DND-41 (cell line): ENCODE measurements around the gene DEPP1.

Experiments used
- EZH2 ChIP-seq: IDR thresholded peaks from 3 replicates; pipeline ENCODE4 v1.6.1; 2012; ENCODE audit warnings: borderline replicate concordance, low read depth, mild to moderate bottlenecking, moderate library complexity, low read length, inconsistent platforms; ENCODE audit not compliant: severe bottlenecking
- TF ChIP-seq, protein P1 (sequence below): IDR thresholded peaks from 2 replicates; pipeline ENCODE4 v1.5.1; 2012; ENCODE audit warnings: borderline replicate concordance, low read length, moderate library complexity, mild to moderate bottlenecking; ENCODE audit not compliant: poor library complexity, severe bottlenecking; ENCODE audit errors: extremely low read depth

DNA sequence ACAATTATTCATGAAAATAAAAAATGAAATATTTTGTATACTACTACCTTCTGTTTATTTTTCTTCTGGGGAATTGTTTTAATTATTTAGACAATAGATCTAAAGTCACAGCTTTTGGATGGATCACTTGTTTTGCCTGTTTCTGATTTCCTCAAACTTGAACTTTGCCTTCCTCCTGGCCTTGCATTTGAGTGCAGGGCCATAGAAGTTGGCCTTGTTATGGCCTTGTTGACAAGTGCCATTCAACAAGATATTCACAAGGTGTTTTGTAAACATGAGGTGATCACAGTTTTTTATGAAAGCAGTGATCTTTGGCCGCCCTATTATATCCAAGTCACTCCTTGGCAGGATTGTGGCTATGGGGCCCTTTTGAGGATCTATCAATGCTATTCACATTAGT, 26.7 kb upstream of the DEPP1 start:
- TF ChIP-seq EZH2 = no peak
- TF ChIP-seq, protein P1, sequence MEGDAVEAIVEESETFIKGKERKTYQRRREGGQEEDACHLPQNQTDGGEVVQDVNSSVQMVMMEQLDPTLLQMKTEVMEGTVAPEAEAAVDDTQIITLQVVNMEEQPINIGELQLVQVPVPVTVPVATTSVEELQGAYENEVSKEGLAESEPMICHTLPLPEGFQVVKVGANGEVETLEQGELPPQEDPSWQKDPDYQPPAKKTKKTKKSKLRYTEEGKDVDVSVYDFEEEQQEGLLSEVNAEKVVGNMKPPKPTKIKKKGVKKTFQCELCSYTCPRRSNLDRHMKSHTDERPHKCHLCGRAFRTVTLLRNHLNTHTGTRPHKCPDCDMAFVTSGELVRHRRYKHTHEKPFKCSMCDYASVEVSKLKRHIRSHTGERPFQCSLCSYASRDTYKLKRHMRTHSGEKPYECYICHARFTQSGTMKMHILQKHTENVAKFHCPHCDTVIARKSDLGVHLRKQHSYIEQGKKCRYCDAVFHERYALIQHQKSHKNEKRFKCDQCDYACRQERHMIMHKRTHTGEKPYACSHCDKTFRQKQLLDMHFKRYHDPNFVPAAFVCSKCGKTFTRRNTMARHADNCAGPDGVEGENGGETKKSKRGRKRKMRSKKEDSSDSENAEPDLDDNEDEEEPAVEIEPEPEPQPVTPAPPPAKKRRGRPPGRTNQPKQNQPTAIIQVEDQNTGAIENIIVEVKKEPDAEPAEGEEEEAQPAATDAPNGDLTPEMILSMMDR = no peak
